GM23338 (cell line): ENCODE measurements around the gene PPP1R36. TPM values are rescaled to one million over a fixed set of nuclear protein-coding genes. Genes with fewer than 3 reads are reported as not detected.

Experiments used
- ATAC-seq: fragments of 200-7000 bp; cut with Tn5 transposase; 3 replicates; pipeline ENCODE4 v1.9.1; 2020
- DNase-seq: peaks from one replicate; pipeline ENCODE4 v3.0.0-alpha.2; 2015; ENCODE audit warnings: low spot score
- H2AFZ ChIP-seq: fragments of 200-600 bp; sonication (generic); 2 replicates; pipeline ENCODE4 v1.8.0; 2016; ENCODE audit warnings: antibody characterized with exemption, mild to moderate bottlenecking, moderate library complexity
- H3F3A ChIP-seq: fragments of 200-600 bp; sonication (generic); replicated peaks from 2 replicates; pipeline ENCODE4 v1.8.0; 2017; ENCODE audit warnings: antibody characterized with exemption, mixed run types, low read depth
- H3K27ac ChIP-seq: fragments of 200-600 bp; sonication (generic); 2 replicates; pipeline ENCODE4 v1.6.1; 2016; ENCODE audit warnings: low read depth
- H3K27me3 ChIP-seq: fragments of 200-600 bp; sonication (generic); 2 replicates; pipeline ENCODE4 v1.8.0; 2016; ENCODE audit warnings: mild to moderate bottlenecking, mixed run types, moderate library complexity; ENCODE audit not compliant: insufficient read depth
- H3K36me3 ChIP-seq: fragments of 200-600 bp; sonication (generic); 2 replicates; pipeline ENCODE4 v1.8.0; 2016; ENCODE audit warnings: mild to moderate bottlenecking; ENCODE audit not compliant: insufficient read depth
- H3K4me1 ChIP-seq: fragments of 200-600 bp; sonication (generic); 2 replicates; pipeline ENCODE4 v1.8.0; 2016; ENCODE audit warnings: mild to moderate bottlenecking, moderate library complexity; ENCODE audit not compliant: insufficient read depth
- H3K4me2 ChIP-seq: fragments of 200-600 bp; sonication (generic); 2 replicates; pipeline ENCODE4 v1.7.1; 2017; ENCODE audit warnings: mixed run types
- H3K4me3 ChIP-seq: fragments of 200-600 bp; sonication (generic); 2 replicates; pipeline ENCODE4 v1.6.1; 2016; ENCODE audit warnings: mixed run types
- H3K79me2 ChIP-seq: fragments of 200-600 bp; sonication (generic); replicated peaks from 2 replicates; pipeline ENCODE4 v1.8.0; 2017; ENCODE audit warnings: mild to moderate bottlenecking; ENCODE audit not compliant: insufficient read depth
- H3K9me2 ChIP-seq: fragments of 200-600 bp; sonication (generic); 2 replicates; pipeline ENCODE4 v1.8.0; 2017; ENCODE audit not compliant: insufficient read depth
- H4K20me1 ChIP-seq: fragments of 200-600 bp; sonication (generic); replicated peaks from 2 replicates; pipeline ENCODE4 v1.8.0; 2017; ENCODE audit warnings: mild to moderate bottlenecking; ENCODE audit not compliant: insufficient read depth
- H3K27ac Mint-ChIP-seq: 2 replicates; pipeline ENCODE4 v1.8.0; 2020; ENCODE audit warnings: inconsistent platforms, mild to moderate bottlenecking, moderate library complexity, mixed read lengths
- H3K27me3 Mint-ChIP-seq: 3 replicates; pipeline ENCODE4 v1.8.0; 2022; ENCODE audit warnings: low read depth, mild to moderate bottlenecking, moderate library complexity, mixed read lengths, inconsistent platforms; ENCODE audit not compliant: insufficient read depth, poor library complexity
- H3K36me3 Mint-ChIP-seq: 3 replicates; pipeline ENCODE4 v1.8.0; 2021; ENCODE audit warnings: low read depth, mild to moderate bottlenecking, inconsistent platforms, moderate library complexity, mixed read lengths
- H3K4me1 Mint-ChIP-seq: 3 replicates; pipeline ENCODE4 v1.8.0; 2020; ENCODE audit warnings: mild to moderate bottlenecking, inconsistent platforms, mixed read lengths
- H3K4me3 Mint-ChIP-seq: 3 replicates; pipeline ENCODE4 v1.8.0; 2021; ENCODE audit warnings: moderate library complexity, mild to moderate bottlenecking, inconsistent platforms, mixed read lengths
- H3K9me3 Mint-ChIP-seq: 3 replicates; pipeline ENCODE4 v1.8.0; 2020; ENCODE audit warnings: moderate library complexity, mild to moderate bottlenecking, inconsistent platforms, mixed read lengths
- CREB1 ChIP-seq: fragments of 250-450 bp; sonication (Bioruptor Pico); IDR thresholded peaks from 2 replicates; pipeline ENCODE4 v1.5.0; 2020; ENCODE audit warnings: low read depth, mild to moderate bottlenecking, moderate library complexity
- ETS1 ChIP-seq: IDR thresholded peaks from 2 replicates; pipeline ENCODE4 v1.6.1; 2016; ENCODE audit warnings: antibody characterized with exemption
- EZH2phosphoT487 ChIP-seq: fragments of 200-600 bp; sonication (generic); IDR thresholded peaks from one replicate; pipeline ENCODE4 v1.8.1; 2018; ENCODE audit warnings: antibody characterized with exemption; ENCODE audit not compliant: unreplicated experiment
- JUNB ChIP-seq: IDR thresholded peaks from one replicate; pipeline ENCODE4 v1.6.1; 2016; ENCODE audit warnings: antibody characterized with exemption; ENCODE audit not compliant: unreplicated experiment
- NANOG ChIP-seq: IDR thresholded peaks from 2 replicates; pipeline ENCODE4 v1.6.1; 2016; ENCODE audit warnings: antibody characterized with exemption, borderline replicate concordance
- POLR2AphosphoS5 ChIP-seq: IDR thresholded peaks from 2 replicates; pipeline ENCODE4 v1.6.1; 2016; ENCODE audit warnings: antibody characterized with exemption, low read depth
- REST ChIP-seq: IDR thresholded peaks from one replicate; pipeline ENCODE4 v1.6.1; 2018; ENCODE audit warnings: antibody characterized with exemption; ENCODE audit not compliant: unreplicated experiment
- ZNF331 ChIP-seq: fragments of 250-450 bp; sonication (Bioruptor Pico); IDR thresholded peaks from 2 replicates; pipeline ENCODE4 v1.5.0; 2020; ENCODE audit warnings: low read depth, mild to moderate bottlenecking, moderate library complexity
- polyA plus RNA-seq: library from polyadenylated mRNA; unstranded; fragments of >200 nt; fragmentation: Nextera tagmentation; extraction: Ambion mirVana; gene quantifications from 2 replicates; pipeline ENCODE4 v1.2.1, GENCODE V29; 2016
- total RNA-seq: library from RNA; depleted of rRNA; stranded (reverse); fragments of >200 nt; shearing (Covaris generic); gene quantifications from 2 replicates; pipeline ENCODE4 v1.2.3, GENCODE V29; 2014

The PPP1R36 gene
- total and polyA plus RNA-seq, 2 experiments from 2014 or later, result 0.42 to 1.4 TPM

- peak within 1 kb of the TSS; percentile 76 for H3K4me3 ChIP-seq
- Mint-ChIP-seq H3K9me3 (no peaks in the 10 kb centered on the region), H3K4me3 (peak within 1 kb of the TSS; percentile 94), H3K36me3 (peaks cover 14% of the 10 kb centered on the region), H3K27me3 (peaks cover 11% of the 10 kb centered on the region), H3K4me1 (peaks cover 44% of the 10 kb centered on the region), H3K27ac (peak within 1 kb of the TSS; percentile 100)
- no peaks in the 10 kb centered on the region for H3K36me3 ChIP-seq
- ATAC-seq (peak; percentile 69), DNase-seq (peak; percentile 95)
- peaks cover 8% of the 10 kb centered on the region; the same call in 1 of the 2 replicates for H3F3A ChIP-seq
- no peak for TF ChIP-seq ZNF331 (CRISPR knock-in tag)
- TF ChIP-seq ETS1, result no peak
- TF ChIP-seq POLR2AphosphoS5, result peak; percentile 74
- H3K9me2 ChIP-seq, result no peaks in the 10 kb centered on the region
- H3K4me1 ChIP-seq, result peaks cover 40% of the 10 kb centered on the region
- H3K27me3 ChIP-seq, result no peaks in the 10 kb centered on the region
- H3K27ac ChIP-seq, result peak within 1 kb of the TSS; percentile 100
- H2AFZ ChIP-seq, result peak within 1 kb of the TSS; percentile 97
- H3K79me2 ChIP-seq, result peaks cover 77% of the 10 kb centered on the region
- H3K4me2 ChIP-seq, result peak within 1 kb of the TSS; percentile 86
- H4K20me1 ChIP-seq, result 0 out of 2 replicates have a peak, but pooled peaks cover 7% of the 10 kb centered on the region
Measured at GRCh38 chr14:64503434-64504309, 46.1 kb upstream of the PPP1R36 start, which contains the start of gene ZBTB25. Gene ZBTB25, minus strand, starts transcription at chr14:64503838. Its CDS starts 13,305 bp downstream, at chr14:64490533.

- Histone ChIP-seq H3K4me3 (peak within 1 kb of the TSS; percentile 76), H3K79me2 (peaks cover 77% of the 10 kb centered on the region), H2AFZ (no peak within 1 kb of the TSS; the same call in 1 of the 2 replicates), H3K4me2 (peak within 1 kb of the TSS; percentile 86), H3K4me1 (peaks cover 48% of the 10 kb centered on the region), H3F3A (peaks cover 10% of the 10 kb centered on the region; the same call in 1 of the 2 replicates), H3K27ac (peak within 1 kb of the TSS; percentile 100), H4K20me1 (peaks cover 7% of the 10 kb centered on the region; the same call in 1 of the 2 replicates), H3K27me3 (no peaks in the 10 kb centered on the region), H3K36me3 (no peaks in the 10 kb centered on the region), H3K9me2 (no peaks in the 10 kb centered on the region)
- peaks cover 9% of the 10 kb centered on the region; the same call in 2 of the 3 replicates for H3K36me3 Mint-ChIP-seq
- H3K27ac Mint-ChIP-seq, result peak within 1 kb of the TSS; percentile 100
- peak; percentile 66 for ATAC-seq
- no peaks in the 10 kb centered on the region for H3K9me3 Mint-ChIP-seq
- H3K27me3 Mint-ChIP-seq, result peaks cover 11% of the 10 kb centered on the region
- H3K4me3 Mint-ChIP-seq, result peak within 1 kb of the TSS; percentile 94
- peaks cover 51% of the 10 kb centered on the region for H3K4me1 Mint-ChIP-seq
- peak; percentile 81 for DNase-seq
- TF ChIP-seq CREB1 (peak; percentile 63), JUNB (no peak), ETS1 (no peak), NANOG (no peak), EZH2phosphoT487 (no peak), POLR2AphosphoS5 (peak; percentile 66), REST (no peak)
Measured at GRCh38 chr14:64504310-64504896, 45.4 kb upstream of the PPP1R36 start, which contains the start of gene ZBTB1. Gene ZBTB1, plus strand, starts transcription at chr14:64504770. Its CDS starts 16,735 bp downstream, at chr14:64521505.
